AG10803 (cell line): ENCODE results near the gene PLSCR4.

ENCODE experiments used
- DNase-seq: peaks from one replicate; pipeline ENCODE4 v3.0.0; 2010; ENCODE audit warnings: low read depth
- H3K4me3 ChIP-seq: 2 replicates; pipeline ENCODE4 v1.5.1; 2011; ENCODE audit warnings: mild to moderate bottlenecking, low read length, control low read depth
- TF ChIP-seq, protein P1 (sequence below): conservative IDR thresholded peaks from 2 replicates; pipeline ENCODE4 v1.5.1; 2011; ENCODE audit warnings: mild to moderate bottlenecking, low read length, control low read depth, inconsistent platforms

The PLSCR4 gene

DNA sequence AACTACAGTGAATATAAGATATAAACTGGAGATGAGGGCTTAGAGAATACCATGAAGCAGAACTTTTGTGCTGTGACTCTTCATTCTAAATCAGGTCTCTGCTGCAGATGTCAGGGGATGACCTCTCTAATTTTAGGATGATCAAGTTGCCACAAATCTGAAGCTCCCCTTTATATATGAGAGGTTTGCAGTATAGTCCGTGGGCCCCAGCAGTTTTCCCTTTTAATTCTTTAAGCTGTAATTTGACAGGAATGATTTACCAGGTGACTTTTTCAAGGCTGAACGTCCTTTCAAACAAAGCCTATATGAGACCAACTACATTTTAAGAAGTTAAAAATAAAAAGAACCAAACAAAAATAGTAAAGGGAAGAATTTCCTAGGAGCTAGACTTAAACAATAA, 85.0 kb downstream of the PLSCR4 start:
- DNase-seq = no peak
- TF ChIP-seq, protein P1, sequence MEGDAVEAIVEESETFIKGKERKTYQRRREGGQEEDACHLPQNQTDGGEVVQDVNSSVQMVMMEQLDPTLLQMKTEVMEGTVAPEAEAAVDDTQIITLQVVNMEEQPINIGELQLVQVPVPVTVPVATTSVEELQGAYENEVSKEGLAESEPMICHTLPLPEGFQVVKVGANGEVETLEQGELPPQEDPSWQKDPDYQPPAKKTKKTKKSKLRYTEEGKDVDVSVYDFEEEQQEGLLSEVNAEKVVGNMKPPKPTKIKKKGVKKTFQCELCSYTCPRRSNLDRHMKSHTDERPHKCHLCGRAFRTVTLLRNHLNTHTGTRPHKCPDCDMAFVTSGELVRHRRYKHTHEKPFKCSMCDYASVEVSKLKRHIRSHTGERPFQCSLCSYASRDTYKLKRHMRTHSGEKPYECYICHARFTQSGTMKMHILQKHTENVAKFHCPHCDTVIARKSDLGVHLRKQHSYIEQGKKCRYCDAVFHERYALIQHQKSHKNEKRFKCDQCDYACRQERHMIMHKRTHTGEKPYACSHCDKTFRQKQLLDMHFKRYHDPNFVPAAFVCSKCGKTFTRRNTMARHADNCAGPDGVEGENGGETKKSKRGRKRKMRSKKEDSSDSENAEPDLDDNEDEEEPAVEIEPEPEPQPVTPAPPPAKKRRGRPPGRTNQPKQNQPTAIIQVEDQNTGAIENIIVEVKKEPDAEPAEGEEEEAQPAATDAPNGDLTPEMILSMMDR = no peak
- no peak overlapping the region for H3K4me3 ChIP-seq

GRCh38 chr3:146164971-146165769, 85.7 kb downstream of the PLSCR4 start:
- peak; percentile 54 for DNase-seq
- TF ChIP-seq, protein P1 = no peak
- H3K4me3 ChIP-seq = no peak overlapping the region

GRCh38 chr3:146164506-146164905, 86.4 kb downstream of the PLSCR4 start:
- no peak for DNase-seq
- TF ChIP-seq, protein P1 = no peak
- no peak overlapping the region for H3K4me3 ChIP-seq

DNA sequence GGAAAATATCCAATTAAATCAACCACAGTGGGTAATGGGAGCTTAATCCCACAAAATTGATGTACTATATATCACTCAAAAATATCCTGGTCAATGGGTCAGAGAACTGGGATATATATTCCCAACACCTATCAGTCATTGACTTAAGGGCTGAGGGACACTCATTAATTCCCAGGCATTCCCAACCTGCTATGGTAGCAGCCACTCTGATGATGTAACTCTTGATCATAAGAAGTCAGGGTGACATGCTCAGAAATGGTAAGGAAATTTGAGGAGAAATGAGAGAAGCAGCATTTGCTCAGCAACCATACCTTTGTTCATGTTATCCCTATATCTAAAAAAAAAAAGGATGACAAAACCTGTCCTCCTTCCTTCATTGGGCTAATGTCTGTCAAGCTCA, 86.8 kb downstream of the PLSCR4 start:
- no peak overlapping the region for H3K4me3 ChIP-seq
- TF ChIP-seq, protein P1 = no peak
- no peak for DNase-seq

GRCh38 chr3:146163584-146163983, 87.3 kb downstream of the PLSCR4 start:
- H3K4me3 ChIP-seq = no peak overlapping the region
- TF ChIP-seq, protein P1 = peak; percentile 52
- peak; percentile 97 for DNase-seq

DNA sequence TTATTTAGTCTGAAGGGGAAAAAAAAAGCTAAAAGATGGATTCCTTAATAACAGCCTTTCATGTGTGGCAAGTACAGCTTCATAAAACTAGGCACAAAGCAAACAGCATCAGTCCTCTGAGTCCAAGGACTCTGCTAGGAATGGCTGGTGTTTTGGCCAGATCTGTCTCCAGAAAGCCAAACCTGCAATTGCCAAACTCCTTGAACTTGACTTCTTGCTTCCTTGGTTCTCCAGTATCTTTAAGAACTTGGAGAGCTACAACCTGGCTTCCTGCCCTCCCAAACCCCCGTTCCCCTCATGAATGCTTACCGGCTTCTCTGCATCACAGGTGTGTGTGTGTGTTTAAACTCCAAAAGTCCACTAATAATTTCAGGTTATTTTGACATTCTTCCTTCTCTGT, 88.3 kb downstream of the PLSCR4 start:
- H3K4me3 ChIP-seq = no peak overlapping the region
- TF ChIP-seq, protein P1 = no peak
- DNase-seq = no peak

DNA sequence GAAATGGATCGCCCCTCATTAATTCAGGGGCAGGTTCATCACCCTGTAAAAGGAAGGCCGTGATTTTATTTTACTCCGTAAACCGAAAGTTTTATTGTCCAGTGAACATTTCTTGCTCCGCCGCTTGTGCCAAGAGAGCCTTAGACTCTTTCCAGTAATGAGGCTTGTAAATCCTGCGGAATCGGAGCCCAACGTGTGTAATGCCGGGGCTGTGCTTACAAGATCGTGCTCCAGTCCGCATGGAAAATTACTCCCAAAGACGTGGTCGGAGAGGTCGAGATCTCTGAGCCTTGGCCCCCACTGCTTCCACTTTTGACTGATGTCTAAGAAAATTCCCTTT, 89.3 kb downstream of the PLSCR4 start:
- TF ChIP-seq, protein P1 = no peak
- DNase-seq = peak; percentile 71
- H3K4me3 ChIP-seq = peak overlapping the region; percentile 88
